ENCODE measurements around the gene KCNMB1. TPM values are rescaled to one million over a fixed set of nuclear protein-coding genes. Genes with fewer than 3 reads are reported as not detected.

Gene KCNMB1
- total and polyA plus RNA-seq, 2 donors (not counting 3 experiments of a cell fraction or from before 2014, with no cell fraction given) = 0.15 to 0.29 TPM

- no TSS peak for BruUV-seq (replicated peaks)
- H3K27ac ChIP-seq (ENCODE audit: insufficient read depth, low read depth, low read length) = no peak overlapping the region
- FAIRE-seq (no peak), DNase-seq (ENCODE audit: low read depth, low spot score) (no peak)
- no peaks in the 10 kb centered on the region for H3K4me1 ChIP-seq (ENCODE audit: control insufficient read depth, extremely low read depth, insufficient read depth, low read length)
- no peak overlapping the region for H3K4me3 ChIP-seq (replicated peaks in 1 of 3; ENCODE audit: insufficient read depth in 1 of 3, low read depth in 1 of 3, low read length in 3 of 3)
- peaks cover 8% of the 10 kb centered on the region in 2 experiments for H3K27me3 ChIP-seq (ENCODE audit: control insufficient read depth in 2 of 2, insufficient read depth in 2 of 2, low read length in 2 of 2)
- no peak overlapping the region for H3K9ac ChIP-seq (replicated peaks; ENCODE audit: extremely low read depth, insufficient read depth, low read length)
- H4K20me1 ChIP-seq (replicated peaks; ENCODE audit: control insufficient read depth, extremely low read depth, insufficient read depth, low read length) = no peaks in the 10 kb centered on the region
- no peaks in the 10 kb centered on the region for H3K79me2 ChIP-seq (ENCODE audit: control insufficient read depth, insufficient read depth, low read length)
- dilution Hi-C loops (cut with MboI; ENCODE audit: extremely low pct_ligation_motif_present, low sequenced_read_pairs) (no loop called here), intact Hi-C loops (cut with micrococcal nuclease) (loop anchor here (10.0 kb wide), 1 partner anchor 721 kb away; no protein-coding TSS in a partner anchor)
- H3K4me2 ChIP-seq (ENCODE audit: insufficient read depth, low read length) = no peak overlapping the region
- TF ChIP-seq POLR2AphosphoS5 (IDR thresholded peaks at IDR 0.05; ENCODE audit: insufficient read depth, low read depth, low read length) = no peak
- TF ChIP-seq POLR2A (IDR thresholded peaks at IDR 0.05; ENCODE audit: low read depth, low read length) = no peak
- TF ChIP-seq, protein P1, sequence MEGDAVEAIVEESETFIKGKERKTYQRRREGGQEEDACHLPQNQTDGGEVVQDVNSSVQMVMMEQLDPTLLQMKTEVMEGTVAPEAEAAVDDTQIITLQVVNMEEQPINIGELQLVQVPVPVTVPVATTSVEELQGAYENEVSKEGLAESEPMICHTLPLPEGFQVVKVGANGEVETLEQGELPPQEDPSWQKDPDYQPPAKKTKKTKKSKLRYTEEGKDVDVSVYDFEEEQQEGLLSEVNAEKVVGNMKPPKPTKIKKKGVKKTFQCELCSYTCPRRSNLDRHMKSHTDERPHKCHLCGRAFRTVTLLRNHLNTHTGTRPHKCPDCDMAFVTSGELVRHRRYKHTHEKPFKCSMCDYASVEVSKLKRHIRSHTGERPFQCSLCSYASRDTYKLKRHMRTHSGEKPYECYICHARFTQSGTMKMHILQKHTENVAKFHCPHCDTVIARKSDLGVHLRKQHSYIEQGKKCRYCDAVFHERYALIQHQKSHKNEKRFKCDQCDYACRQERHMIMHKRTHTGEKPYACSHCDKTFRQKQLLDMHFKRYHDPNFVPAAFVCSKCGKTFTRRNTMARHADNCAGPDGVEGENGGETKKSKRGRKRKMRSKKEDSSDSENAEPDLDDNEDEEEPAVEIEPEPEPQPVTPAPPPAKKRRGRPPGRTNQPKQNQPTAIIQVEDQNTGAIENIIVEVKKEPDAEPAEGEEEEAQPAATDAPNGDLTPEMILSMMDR (IDR thresholded peaks at IDR 0.05; ENCODE audit: extremely low read depth in 1 of 2, insufficient read depth in 1 of 2, low read depth in 1 of 2, low read length in 2 of 2) = no peak
- no peak for TF ChIP-seq GATA2 (IDR thresholded peaks at IDR 0.05; ENCODE audit: insufficient read depth, insufficient read length, low read depth, low read length)
- no peak for TF ChIP-seq JUN (IDR thresholded peaks at IDR 0.05; ENCODE audit: borderline replicate concordance, insufficient read depth, insufficient read length, low read depth)
- no peak for TF ChIP-seq MYC (IDR thresholded peaks at IDR 0.05; ENCODE audit: low read depth, low read length)
- TF ChIP-seq EZH2 (IDR thresholded peaks at IDR 0.05; ENCODE audit: borderline replicate concordance, low read depth, low read length, severe bottlenecking) = no peak
- TF ChIP-seq MAX (IDR thresholded peaks at IDR 0.05; ENCODE audit: insufficient read depth, insufficient read length) = no peak
- TF ChIP-seq FOS (IDR thresholded peaks at IDR 0.05; ENCODE audit: borderline replicate concordance, insufficient read depth, low read length) = no peak
- no peaks in the 10 kb centered on the region for H3K9me3 ChIP-seq (replicated peaks; ENCODE audit: control insufficient read depth, insufficient read depth, low read length)
- H3K36me3 ChIP-seq (ENCODE audit: control insufficient read depth in 2 of 2, extremely low read depth in 1 of 2, insufficient read depth in 2 of 2, low read length in 2 of 2) = no peaks in the 10 kb centered on the region
- ChIA-PET CTCF (interaction anchor here (1.1 to 7.9 kb wide), 4 partner anchors 9 to 213 kb away, joined by 3 to 140 read pairs (median 10); no protein-coding TSS in a partner anchor), POLR2A (no interaction called here)
- no peak overlapping the region for H2AFZ ChIP-seq (ENCODE audit: low read depth, low read length)
- no peaks in the 10 kb centered on the region for H3K9me1 ChIP-seq (replicated peaks; ENCODE audit: control insufficient read depth, extremely low read depth, insufficient read depth, low read length)
These were observed 36.6 kb upstream of the KCNMB1 start for GRCh38 chr5:170425731-170426130.

Measured in endothelial cell of umbilical vein (primary cell).